HEK293T (cell line): ENCODE measurements around the gene SLC25A30.

Source experiments
- ARNT ChIP-seq: fragments of 450-650 bp; IDR thresholded peaks from 2 replicates; pipeline ENCODE4 v1.6.1; 2017; ENCODE audit warnings: mild to moderate bottlenecking
- BHLHE40 ChIP-seq: fragments of 450-650 bp; IDR thresholded peaks from 2 replicates; pipeline ENCODE4 v1.6.1; 2016; ENCODE audit warnings: mild to moderate bottlenecking, moderate library complexity, borderline replicate concordance
- ELF4 ChIP-seq: fragments of 450-650 bp; IDR thresholded peaks from 2 replicates; pipeline ENCODE4 v1.6.1; 2017; ENCODE audit warnings: antibody characterized with exemption
- FOXA1 ChIP-seq: fragments of 450-650 bp; IDR thresholded peaks from 2 replicates; pipeline ENCODE4 v1.6.1; 2016; ENCODE audit warnings: mild to moderate bottlenecking
- FOXK2 ChIP-seq: fragments of 450-650 bp; IDR thresholded peaks from 2 replicates; pipeline ENCODE4 v1.6.1; 2016; ENCODE audit warnings: mild to moderate bottlenecking
- FOXM1 ChIP-seq: fragments of 450-650 bp; IDR thresholded peaks from 2 replicates; pipeline ENCODE4 v1.6.1; 2017; ENCODE audit warnings: mild to moderate bottlenecking, borderline replicate concordance
- HDGF ChIP-seq: fragments of 450-650 bp; IDR thresholded peaks from 2 replicates; pipeline ENCODE4 v1.6.1; 2017; ENCODE audit warnings: antibody characterized with exemption, borderline replicate concordance
- LEF1 ChIP-seq: fragments of 450-650 bp; IDR thresholded peaks from 2 replicates; pipeline ENCODE4 v1.6.1; 2017; ENCODE audit warnings: mild to moderate bottlenecking, borderline replicate concordance
- NFRKB ChIP-seq: fragments of 450-650 bp; IDR thresholded peaks from 2 replicates; pipeline ENCODE4 v1.6.1; 2016; ENCODE audit warnings: mild to moderate bottlenecking, moderate library complexity
- SP1 ChIP-seq: fragments of 450-650 bp; IDR thresholded peaks from 2 replicates; pipeline ENCODE4 v1.6.1; 2017
- SUZ12 ChIP-seq: fragments of 450-650 bp; IDR thresholded peaks from 2 replicates; pipeline ENCODE4 v1.6.1; 2016; ENCODE audit warnings: mild to moderate bottlenecking
- TARDBP ChIP-seq: fragments of 450-650 bp; IDR thresholded peaks from 2 replicates; pipeline ENCODE4 v1.6.1; 2016
- ZNF384 ChIP-seq: fragments of 450-650 bp; IDR thresholded peaks from 2 replicates; pipeline ENCODE4 v1.6.1; 2016
- TF ChIP-seq, protein P1 (sequence below): fragments of 450-650 bp; IDR thresholded peaks from 2 replicates; pipeline ENCODE4 v1.6.1; 2016

DNA sequence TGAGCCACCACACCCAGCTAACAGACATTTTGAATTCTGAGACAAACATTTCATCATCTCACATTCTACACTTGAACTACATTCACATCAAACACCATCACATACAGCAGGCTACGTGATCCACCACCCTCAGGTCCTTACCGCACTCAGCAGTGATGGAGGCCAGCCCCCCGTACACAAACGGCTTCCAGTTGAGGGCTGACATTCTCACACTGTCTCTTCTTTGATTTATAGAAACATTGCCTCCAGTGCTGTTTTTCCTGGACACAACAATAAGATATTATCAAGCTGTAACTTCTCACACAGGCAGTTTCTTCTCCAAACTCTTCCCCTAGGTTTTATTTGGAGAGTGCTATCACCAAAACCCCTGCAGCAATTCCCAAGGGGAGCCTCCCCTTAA is 7.0 kb downstream of the SLC25A30 start:
- TF ChIP-seq SUZ12 (no peak), FOXM1 (no peak), TARDBP (no peak), FOXA1 (no peak), BHLHE40 (no peak), HDGF (no peak), NFRKB (no peak), FOXK2 (no peak), ZNF384 (no peak), SP1 (no peak), LEF1 (no peak), ELF4 (no peak), ARNT (no peak)
- TF ChIP-seq, protein P1, sequence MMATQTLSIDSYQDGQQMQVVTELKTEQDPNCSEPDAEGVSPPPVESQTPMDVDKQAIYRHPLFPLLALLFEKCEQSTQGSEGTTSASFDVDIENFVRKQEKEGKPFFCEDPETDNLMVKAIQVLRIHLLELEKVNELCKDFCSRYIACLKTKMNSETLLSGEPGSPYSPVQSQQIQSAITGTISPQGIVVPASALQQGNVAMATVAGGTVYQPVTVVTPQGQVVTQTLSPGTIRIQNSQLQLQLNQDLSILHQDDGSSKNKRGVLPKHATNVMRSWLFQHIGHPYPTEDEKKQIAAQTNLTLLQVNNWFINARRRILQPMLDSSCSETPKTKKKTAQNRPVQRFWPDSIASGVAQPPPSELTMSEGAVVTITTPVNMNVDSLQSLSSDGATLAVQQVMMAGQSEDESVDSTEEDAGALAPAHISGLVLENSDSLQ, result peak; percentile 13; the same call in 1 of the 2 replicates
